DMS53 treated with DMSO at 0.1 percent for 48 hours (cell line): ENCODE results near the gene SPSB1.

Experiments
- DNase-seq: peaks from one replicate; lab custom pipeline; 2025; ENCODE audit not compliant: unreplicated experiment; lab: John Stamatoyannopoulos, UW

The SPSB1 gene

GRCh38 chr1:9340864-9341263 is 48.2 kb downstream of the SPSB1 start:
- DNase-seq, result no peak

GRCh38 chr1:9341301-9341845 is 48.7 kb downstream of the SPSB1 start:
- DNase-seq, result no peak

- DNase-seq, result no peak
Measured at GRCh38 chr1:9343269-9343668, 50.6 kb downstream of the SPSB1 start.

GRCh38 chr1:9344426-9345200 is 51.9 kb downstream of the SPSB1 start:
- no peak for DNase-seq

DNA sequence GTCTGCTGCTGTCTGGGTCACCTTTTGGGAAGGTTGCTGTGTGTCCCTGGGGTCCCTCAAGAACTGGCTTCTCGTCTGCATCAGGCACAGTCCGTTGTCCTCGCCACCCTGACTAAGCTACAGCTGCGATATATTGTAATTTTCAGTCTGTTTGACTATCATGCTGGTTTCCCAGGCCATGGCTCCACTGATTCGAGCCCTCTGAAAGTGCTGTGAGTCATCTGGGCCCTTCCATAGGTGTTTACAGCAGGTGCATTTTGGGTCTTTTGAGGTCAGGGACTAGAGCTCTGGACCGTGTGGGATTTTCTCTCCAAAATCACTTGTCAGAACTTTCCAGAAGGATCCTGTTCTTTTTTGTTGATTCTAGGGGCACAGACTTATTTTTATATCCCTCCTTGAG is 52.8 kb downstream of the SPSB1 start:
- no peak for DNase-seq

DNA sequence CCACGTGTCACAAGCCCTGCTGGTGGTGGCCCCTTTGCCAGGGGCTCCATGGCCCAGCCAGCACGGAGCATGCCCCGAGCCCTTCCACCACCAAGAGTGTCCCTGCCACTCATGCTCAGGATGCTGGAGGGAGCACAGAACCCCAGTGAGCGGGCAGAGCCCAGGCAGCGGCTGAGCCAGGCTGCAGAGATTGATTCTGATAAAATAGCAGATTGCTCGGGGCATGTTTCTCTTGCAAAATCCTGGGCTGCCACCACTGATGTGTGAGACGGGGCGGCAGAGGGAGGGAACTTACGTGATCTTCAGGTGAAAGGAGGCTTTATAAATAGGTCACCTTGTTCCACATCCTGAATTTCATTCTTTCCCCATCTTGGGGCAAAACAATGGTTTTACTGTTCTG is 53.2 kb downstream of the SPSB1 start:
- DNase-seq, result no peak

- DNase-seq, result no peak
Measured at GRCh38 chr1:9346566-9346965, 53.9 kb downstream of the SPSB1 start.

DNA sequence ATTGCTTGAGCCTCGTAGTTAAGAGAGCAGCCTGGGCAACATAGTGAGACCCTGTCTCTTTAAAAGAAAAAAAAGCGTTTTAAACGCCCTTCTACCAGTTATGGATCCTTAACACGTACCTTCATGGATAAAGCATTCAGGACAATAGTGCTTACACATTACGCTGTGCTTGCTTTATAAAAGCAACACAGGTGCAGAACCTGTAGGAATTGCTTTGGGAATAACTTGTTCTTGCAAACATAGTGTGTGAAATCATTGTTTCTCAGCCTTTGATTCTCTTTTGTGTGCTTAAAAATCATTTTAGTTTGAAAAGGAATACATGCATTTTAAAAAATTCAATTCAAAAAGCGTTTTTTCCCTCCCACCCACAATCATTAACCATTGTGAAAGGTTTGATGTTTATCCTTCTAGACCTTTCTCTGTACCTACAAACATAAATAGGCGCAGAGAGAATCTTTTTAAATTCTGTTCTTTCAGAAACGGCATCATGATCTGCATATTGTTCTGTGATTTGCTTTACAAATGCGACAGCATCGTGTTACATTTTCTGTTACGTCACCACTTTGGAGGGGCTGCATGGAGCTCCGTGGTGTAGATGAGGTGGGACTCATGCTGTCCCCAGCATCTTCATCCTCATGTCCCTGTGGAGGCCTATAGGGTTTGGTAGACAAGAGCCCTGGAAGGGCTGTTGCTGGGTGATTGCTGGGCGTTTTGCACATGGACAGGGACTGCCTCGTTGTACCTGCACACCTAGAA is 54.6 kb downstream of the SPSB1 start:
- no peak for DNase-seq

DNA sequence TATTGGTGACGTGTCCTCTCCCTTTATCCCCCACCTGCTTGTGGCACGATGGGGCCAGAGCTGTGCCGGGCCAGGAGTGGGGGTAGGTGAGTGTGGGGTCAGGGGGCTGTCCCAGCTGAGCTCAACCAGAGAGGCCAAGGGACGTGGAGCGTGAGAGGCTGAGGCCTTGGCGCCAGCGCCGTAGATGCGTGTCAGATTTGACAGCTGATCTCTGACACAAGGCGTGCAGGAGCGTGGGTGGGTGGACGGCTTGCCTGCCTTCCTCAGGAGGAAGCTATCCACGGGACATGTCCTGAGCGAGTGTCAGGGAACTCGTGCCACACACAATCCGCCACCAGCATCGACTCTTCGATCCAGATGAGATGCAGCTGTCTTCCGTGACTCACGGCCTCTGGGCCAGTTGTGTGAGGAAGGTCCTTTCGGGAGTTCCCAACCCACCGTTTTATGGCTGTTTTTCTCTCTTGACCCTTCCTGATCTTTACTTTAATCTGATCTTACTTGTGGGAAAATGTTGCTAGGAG is 56.7 kb downstream of the SPSB1 start:
- DNase-seq, result no peak

DNA sequence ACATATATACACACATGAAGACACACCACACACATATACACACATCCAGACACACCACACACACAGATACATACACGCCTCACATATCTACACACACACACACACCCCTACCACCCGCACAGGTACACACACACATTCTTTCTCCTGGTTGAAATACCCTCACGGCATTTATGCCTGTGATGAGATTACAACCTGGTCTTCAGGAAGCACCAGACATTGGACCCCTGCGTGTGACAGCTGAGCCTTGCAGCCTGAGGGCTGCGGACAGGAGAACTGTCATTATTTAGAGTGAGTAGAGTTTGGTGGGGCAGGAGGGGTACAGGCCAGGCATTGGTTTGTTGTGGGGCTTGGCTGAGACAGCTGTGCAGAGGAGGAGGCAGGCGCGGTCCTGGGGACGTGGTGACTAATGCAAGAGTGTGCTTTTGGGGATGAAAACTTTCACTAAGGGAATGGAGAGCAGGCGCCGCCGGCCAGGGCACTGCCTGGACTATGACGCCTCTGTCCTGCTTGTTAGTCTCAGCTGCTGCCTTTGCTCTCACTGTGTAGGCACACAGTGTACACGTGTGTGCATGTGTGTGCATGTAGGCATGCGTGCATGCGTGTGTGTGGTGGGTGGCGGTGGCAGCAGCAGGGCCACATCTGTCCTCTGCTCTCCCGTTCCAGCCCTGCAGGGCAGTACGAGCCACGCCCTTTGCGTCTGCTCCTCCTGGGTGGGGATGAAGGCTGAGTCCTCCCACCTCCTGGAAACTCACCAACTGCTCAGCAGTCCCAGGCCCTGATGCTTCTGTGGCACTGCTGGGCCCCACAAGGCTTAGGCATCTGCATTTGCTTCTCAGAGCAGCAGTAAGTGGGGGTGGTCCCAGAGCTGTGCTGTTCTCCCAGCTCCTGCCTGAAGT is 57.6 kb downstream of the SPSB1 start:
- no peak for DNase-seq

- no peak for DNase-seq
Measured at GRCh38 chr1:9350960-9351359, 58.3 kb downstream of the SPSB1 start.

- DNase-seq, result no peak
Measured at GRCh38 chr1:9351654-9352271, 59.1 kb downstream of the SPSB1 start.

DNA sequence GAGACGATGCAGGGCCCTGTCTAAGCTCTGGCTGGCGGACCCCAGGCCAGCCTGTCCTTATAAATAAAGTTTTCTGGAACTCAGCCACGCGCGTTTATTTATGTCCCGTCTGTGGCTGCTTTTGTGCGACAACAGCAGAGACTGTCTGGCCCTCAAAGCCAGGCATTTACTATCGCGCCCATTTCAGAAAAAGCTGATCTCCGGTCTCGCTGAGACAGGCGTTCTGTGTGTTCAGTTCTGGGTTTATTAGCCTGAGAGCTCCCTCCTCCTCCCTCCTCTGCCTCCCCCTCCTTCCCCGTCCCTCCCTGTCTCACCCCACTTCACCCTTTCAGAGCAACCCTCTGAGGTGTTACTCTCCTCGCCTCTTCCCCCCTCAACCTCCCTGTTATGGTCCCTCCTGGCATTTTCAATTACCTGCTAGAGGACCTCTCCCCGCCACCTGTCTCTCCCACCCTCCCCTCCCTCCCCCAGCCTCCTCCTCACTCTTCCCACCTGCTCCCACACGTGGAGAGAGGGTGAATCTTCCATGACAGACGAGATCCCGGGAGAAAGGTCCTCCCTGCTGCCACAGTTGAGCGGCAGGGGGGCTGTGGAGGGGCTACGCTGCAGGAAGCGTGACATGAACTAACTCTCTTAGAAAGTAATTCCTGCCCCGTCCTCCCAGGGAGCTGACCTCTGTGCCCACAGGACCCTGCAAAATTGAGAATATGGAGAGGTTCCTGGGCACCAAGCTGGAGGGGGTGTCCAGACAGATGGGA is 59.9 kb downstream of the SPSB1 start:
- DNase-seq, result no peak

DNA sequence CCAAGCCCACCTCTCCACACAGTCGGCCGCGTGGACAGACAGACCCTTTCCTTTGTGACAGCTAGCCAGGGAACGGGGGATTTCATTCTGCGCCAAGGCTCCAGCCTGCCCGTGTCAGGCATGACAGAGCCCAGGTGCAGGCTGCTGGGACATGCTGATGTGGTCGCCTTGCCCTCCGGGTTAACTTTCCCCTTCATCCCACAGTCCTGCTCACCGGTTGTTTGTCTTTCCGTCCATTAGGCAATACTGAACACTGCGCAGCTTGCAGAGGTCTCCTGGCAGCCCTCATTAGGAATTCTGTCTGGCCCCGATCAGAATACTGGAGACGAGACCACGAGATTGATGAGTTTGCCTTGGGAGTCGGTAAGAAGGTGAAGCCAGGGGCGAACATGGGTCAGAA is 62.8 kb downstream of the SPSB1 start:
- no peak for DNase-seq

DNA sequence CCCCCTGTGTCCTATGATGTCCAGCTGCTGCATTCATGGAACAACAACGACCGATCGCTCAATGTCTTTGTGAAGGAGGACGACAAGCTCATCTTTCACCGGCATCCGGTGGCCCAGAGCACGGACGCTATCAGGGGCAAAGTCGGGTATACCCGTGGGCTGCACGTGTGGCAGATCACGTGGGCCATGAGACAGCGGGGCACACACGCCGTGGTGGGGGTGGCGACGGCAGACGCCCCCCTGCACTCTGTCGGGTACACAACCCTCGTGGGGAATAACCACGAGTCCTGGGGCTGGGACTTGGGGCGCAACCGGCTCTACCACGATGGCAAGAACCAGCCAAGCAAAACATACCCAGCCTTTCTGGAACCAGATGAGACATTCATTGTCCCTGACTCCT is 63.3 kb downstream of the SPSB1 start:
- DNase-seq, result no peak

- no peak for DNase-seq
Measured at GRCh38 chr1:9356829-9357466, 64.3 kb downstream of the SPSB1 start.

DNA sequence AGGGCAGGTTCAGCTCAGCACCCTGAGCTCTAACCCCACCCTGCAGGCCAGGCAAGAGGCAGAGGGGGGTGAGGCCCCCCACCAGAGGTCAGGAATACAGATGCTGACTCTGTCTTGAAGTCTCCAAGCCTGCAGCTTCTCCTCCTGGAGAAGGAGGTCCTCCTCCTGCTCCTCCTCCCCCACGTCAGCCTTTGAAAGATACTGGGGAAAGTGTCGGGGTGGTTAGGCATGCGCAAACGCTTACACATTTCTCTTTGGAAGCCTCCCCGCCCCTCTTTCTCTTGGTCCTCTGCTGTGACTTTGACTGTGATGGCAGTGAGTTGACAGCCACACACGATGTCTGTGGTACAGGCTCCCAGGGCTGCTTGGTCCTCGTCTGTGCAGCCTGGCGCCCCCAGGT is 65.3 kb downstream of the SPSB1 start:
- DNase-seq, result no peak

GRCh38 chr1:9360371-9361064 is 67.8 kb downstream of the SPSB1 start:
- DNase-seq, result no peak
